Measurements from ENCODE around the gene UBE2E3.

Gene UBE2E3

DNA sequence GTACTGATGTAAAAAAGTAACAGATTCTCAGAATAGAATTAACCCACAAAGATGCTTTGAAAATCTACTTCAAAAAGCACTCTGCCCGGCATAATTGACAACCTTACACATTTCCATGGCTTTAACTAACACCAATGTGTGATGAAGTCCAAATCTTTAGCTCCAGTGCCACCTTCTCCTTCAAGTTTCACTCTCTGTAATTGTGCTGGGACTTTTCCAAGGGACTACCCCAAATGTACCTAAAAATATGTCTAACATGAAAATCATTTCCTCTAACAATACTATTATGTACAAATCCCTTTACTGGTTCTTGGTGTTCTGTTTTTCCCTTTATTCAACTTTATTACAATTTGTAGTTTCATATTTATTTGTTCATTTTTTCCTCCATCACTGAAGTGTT is 20.6 kb upstream of the UBE2E3 start:
- H3K4me3 ChIP-seq (ENCODE audit: low read depth, low read length) = no peak overlapping the region
- no peak for DNase-seq (ENCODE audit: low read depth)
- TF ChIP-seq, protein P1, sequence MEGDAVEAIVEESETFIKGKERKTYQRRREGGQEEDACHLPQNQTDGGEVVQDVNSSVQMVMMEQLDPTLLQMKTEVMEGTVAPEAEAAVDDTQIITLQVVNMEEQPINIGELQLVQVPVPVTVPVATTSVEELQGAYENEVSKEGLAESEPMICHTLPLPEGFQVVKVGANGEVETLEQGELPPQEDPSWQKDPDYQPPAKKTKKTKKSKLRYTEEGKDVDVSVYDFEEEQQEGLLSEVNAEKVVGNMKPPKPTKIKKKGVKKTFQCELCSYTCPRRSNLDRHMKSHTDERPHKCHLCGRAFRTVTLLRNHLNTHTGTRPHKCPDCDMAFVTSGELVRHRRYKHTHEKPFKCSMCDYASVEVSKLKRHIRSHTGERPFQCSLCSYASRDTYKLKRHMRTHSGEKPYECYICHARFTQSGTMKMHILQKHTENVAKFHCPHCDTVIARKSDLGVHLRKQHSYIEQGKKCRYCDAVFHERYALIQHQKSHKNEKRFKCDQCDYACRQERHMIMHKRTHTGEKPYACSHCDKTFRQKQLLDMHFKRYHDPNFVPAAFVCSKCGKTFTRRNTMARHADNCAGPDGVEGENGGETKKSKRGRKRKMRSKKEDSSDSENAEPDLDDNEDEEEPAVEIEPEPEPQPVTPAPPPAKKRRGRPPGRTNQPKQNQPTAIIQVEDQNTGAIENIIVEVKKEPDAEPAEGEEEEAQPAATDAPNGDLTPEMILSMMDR (IDR thresholded peaks at IDR 0.05; ENCODE audit: low read depth, low read length, missing control alignments) = no peak

DNA sequence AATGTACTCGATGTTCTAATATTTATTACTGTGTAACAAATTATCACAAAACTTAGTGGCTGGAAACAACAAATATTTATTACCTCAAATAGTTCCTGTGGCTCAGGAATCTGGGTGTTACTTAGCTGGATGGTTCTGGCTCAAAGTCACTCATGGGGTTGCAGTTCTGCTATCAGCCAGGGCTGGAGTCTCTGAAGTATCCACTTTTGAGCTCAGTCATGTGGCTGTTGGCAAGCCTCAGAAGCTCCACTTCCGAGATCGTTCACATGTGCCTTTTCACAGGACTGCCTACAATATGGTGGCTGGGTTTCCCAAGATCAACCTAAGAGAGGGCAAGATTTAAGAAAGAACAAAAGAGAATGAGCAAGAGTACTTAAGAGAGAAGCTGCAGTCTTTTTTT is 19.4 kb upstream of the UBE2E3 start:
- H3K4me3 ChIP-seq (ENCODE audit: low read depth, low read length) = no peak overlapping the region
- TF ChIP-seq, protein P1 (IDR thresholded peaks at IDR 0.05; ENCODE audit: low read depth, low read length, missing control alignments) = no peak
- no peak for DNase-seq (ENCODE audit: low read depth)

DNA sequence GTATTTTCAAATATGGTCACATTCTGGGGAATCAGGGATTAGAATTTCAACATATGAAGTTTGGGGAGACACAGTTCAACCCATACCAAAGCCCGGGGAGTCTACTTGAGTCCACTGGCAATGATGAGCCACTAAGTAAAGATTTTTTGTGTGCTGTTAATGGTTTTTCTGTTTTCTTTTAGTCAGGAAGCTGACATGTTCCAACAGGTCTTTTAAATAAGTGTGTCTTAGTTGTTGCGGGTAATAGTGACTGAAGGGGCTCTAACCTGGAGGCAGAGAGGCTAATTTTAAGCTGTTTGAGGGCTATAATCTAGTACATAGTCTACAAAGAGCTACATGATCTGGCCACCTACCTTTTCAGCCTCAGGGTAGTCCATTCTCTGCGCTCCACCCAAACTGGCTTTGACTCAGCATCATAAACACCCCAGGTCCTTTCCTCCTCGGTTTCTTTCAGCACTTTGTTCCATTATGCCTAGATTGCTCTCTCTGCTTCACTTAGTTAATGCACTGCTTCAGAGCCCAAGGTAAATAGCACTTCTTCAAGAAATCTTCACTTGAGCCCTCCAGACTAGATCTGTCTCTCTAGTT is 17.6 kb upstream of the UBE2E3 start:
- TF ChIP-seq, protein P1 (IDR thresholded peaks at IDR 0.05; ENCODE audit: low read depth, low read length, missing control alignments) = no peak
- no peak for DNase-seq (ENCODE audit: low read depth)

DNA sequence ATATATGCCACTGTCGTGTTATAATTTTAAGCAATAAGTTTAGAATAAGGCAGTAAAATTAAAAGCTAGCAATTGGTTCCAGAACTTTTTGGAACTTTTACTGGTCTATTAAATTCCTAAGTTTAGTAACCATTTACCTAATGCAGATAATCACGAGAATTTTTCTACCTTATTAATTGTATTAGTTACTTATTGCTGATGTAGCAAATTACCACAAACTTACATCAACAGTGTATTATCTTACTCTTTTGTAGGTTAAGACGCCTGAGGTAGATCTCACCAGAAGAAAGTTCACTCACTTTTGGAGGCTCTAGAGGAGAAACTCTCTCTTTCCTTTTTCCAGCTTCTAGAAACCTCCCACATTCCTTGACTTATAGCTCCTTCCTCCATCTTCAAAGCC is 14.0 kb upstream of the UBE2E3 start:
- H3K4me3 ChIP-seq (ENCODE audit: low read depth, low read length) = no peak overlapping the region
- TF ChIP-seq, protein P1 (IDR thresholded peaks at IDR 0.05; ENCODE audit: low read depth, low read length, missing control alignments) = no peak
- no peak for DNase-seq (ENCODE audit: low read depth)

More for the DNA sequence above, 17.6 kb upstream of the UBE2E3 start:
- H3K4me3 ChIP-seq (ENCODE audit: low read depth, low read length) = no peak overlapping the region

DNA sequence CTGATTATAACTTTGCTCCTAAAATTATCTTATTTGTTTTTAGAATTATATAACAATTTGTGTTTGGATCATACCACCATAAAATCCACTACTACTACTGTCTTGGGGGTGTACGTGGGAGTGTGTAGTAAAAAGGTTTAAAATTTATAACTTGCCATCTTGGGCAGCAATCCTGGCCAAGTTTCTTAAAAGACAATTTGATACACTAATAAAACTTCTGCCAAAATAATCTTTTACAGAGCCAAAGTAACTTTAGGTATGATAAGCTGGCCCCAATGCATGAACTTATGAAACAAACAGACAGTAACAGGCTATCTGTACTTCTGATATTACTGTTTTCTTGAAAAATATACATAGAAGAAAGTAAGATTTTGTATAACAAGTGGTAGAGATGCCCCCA is 11.3 kb upstream of the UBE2E3 start:
- no peak for DNase-seq (ENCODE audit: low read depth)
- TF ChIP-seq, protein P1 (IDR thresholded peaks at IDR 0.05; ENCODE audit: low read depth, low read length, missing control alignments) = no peak
- H3K4me3 ChIP-seq (ENCODE audit: low read depth, low read length) = no peak overlapping the region

DNA sequence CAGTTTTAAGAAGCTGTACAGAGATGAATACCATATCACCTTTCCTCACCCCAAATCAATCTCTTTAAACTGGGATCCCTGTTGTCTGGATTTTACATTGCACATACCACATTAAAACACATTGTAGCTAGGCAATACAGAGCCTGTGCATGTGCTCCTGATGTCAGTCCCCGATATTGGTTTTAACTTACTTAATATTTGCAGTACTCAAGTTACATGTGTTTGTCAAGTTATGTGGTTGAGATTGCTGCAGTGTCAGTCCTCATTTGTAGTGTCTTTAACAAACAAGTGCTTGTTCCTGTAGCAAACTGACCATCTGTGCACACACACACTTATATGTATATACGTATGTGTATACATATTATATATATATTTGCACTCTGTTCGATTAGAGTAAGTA is 10.4 kb upstream of the UBE2E3 start:
- no peak overlapping the region for H3K4me3 ChIP-seq (ENCODE audit: low read depth, low read length)
- no peak for DNase-seq (ENCODE audit: low read depth)
- TF ChIP-seq, protein P1 (IDR thresholded peaks at IDR 0.05; ENCODE audit: low read depth, low read length, missing control alignments) = no peak

DNA sequence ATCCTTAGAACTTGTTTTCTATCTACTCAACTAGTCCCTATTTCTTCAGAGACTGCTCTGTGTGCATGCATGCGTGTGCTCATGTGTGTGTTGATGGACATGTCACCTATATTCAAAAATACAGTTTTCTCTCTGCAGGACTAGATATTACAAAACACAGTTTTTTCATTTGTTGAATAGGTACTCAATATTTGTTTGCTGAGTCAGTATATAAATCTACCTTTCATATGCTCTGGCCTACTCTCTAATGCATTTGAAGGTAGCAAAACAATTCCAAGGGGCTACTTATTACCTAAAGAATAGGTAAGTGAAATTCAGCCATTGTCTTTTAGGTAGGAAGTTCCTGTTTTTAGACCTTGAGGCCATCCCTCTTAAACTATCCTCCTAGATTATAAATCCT is 8.6 kb upstream of the UBE2E3 start:
- DNase-seq (ENCODE audit: low read depth) = no peak
- TF ChIP-seq, protein P1 (IDR thresholded peaks at IDR 0.05; ENCODE audit: low read depth, low read length, missing control alignments) = no peak
- no peak overlapping the region for H3K4me3 ChIP-seq (ENCODE audit: low read depth, low read length)

All from GM12864 (cell line).